ENCODE data around the gene MTTP. TPM values are rescaled to one million over a fixed set of nuclear protein-coding genes. Genes with fewer than 3 reads are reported as not detected.

MTTP gene
- polyA plus RNA-seq, 3 donors from 2014 or later = not detected

- Mint-ChIP-seq H3K27me3 (ENCODE audit: low read depth in 3 of 3) (peaks cover 3 to 11% (median 6%) of the 10 kb centered on the region in 3 donors), H3K36me3 (no peaks in the 10 kb centered on the region)
- no peak for DNase-seq
Measured at GRCh38 chr4:99573735-99574368, 772 bp upstream of the MTTP start.

GRCh38 chr4:99578714-99579113, 4.1 kb downstream of the MTTP start:
- peaks cover 0 to 3% (median 0%) of the 10 kb centered on the region in 6 donors for H3K9me3 Mint-ChIP-seq
- H3K4me3 Mint-ChIP-seq = no peak overlapping the region
- no peaks in the 10 kb centered on the region for H3K36me3 Mint-ChIP-seq
- no peak overlapping the region for H3K27ac Mint-ChIP-seq
- H3K27me3 Mint-ChIP-seq (ENCODE audit: low read depth in 3 of 3) = peaks cover 1 to 16% (median 5%) of the 10 kb centered on the region in 3 donors
- no peaks in the 10 kb centered on the region for H3K4me1 Mint-ChIP-seq
- DNase-seq = no peak

More at GRCh38 chr4:99573735-99574368, 772 bp upstream of the MTTP start:
- Mint-ChIP-seq H3K27ac (no peak overlapping the region), H3K9me3 (no peaks in the 10 kb centered on the region), H3K4me1 (no peaks in the 10 kb centered on the region), H3K4me3 (no peak overlapping the region)

GRCh38 chr4:99585516-99585915, 10.9 kb downstream of the MTTP start:
- H3K27ac Mint-ChIP-seq = no peak overlapping the region
- H3K4me1 Mint-ChIP-seq = no peaks in the 10 kb centered on the region
- DNase-seq = no peak
- no peaks in the 10 kb centered on the region for H3K36me3 Mint-ChIP-seq
- H3K27me3 Mint-ChIP-seq (ENCODE audit: low read depth in 3 of 3) = peaks cover 2 to 10% (median 6%) of the 10 kb centered on the region in 3 donors
- no peak overlapping the region for H3K4me3 Mint-ChIP-seq
- peaks cover 0 to 5% (median 0%) of the 10 kb centered on the region in 6 donors for H3K9me3 Mint-ChIP-seq

GRCh38 chr4:99586322-99586721, 11.7 kb downstream of the MTTP start:
- peaks cover 2 to 10% (median 6%) of the 10 kb centered on the region in 3 donors for H3K27me3 Mint-ChIP-seq (ENCODE audit: low read depth in 3 of 3)
- H3K9me3 Mint-ChIP-seq = peaks cover 0 to 5% (median 0%) of the 10 kb centered on the region in 6 donors
- no peaks in the 10 kb centered on the region for H3K36me3 Mint-ChIP-seq

GRCh38 chr4:99586797-99587196, 12.2 kb downstream of the MTTP start:
- Mint-ChIP-seq H3K27ac (no peak overlapping the region), H3K4me1 (no peaks in the 10 kb centered on the region), H3K9me3 (peaks cover 0 to 5% (median 0%) of the 10 kb centered on the region in 6 donors), H3K4me3 (no peak overlapping the region), H3K27me3 (ENCODE audit: low read depth in 3 of 3) (peaks cover 1 to 10% (median 6%) of the 10 kb centered on the region in 3 donors), H3K36me3 (no peaks in the 10 kb centered on the region)
- no peak for DNase-seq

More at GRCh38 chr4:99586322-99586721, 11.7 kb downstream of the MTTP start:
- DNase-seq = no peak
- Mint-ChIP-seq H3K27ac (no peak overlapping the region), H3K4me3 (no peak overlapping the region), H3K4me1 (no peaks in the 10 kb centered on the region)

GRCh38 chr4:99587309-99587708, 12.7 kb downstream of the MTTP start:
- Mint-ChIP-seq H3K9me3 (peaks cover 0 to 5% (median 0%) of the 10 kb centered on the region in 6 donors), H3K36me3 (no peaks in the 10 kb centered on the region), H3K27me3 (ENCODE audit: low read depth in 3 of 3) (peaks cover 0 to 10% (median 6%) of the 10 kb centered on the region in 3 donors), H3K4me3 (no peak overlapping the region), H3K27ac (no peak overlapping the region), H3K4me1 (no peaks in the 10 kb centered on the region)
- DNase-seq = no peak

- H3K9me3 Mint-ChIP-seq = peaks cover 0 to 3% (median 0%) of the 10 kb centered on the region in 6 donors
- no peaks in the 10 kb centered on the region for H3K36me3 Mint-ChIP-seq
- no peak overlapping the region for H3K27ac Mint-ChIP-seq
- H3K4me1 Mint-ChIP-seq = no peaks in the 10 kb centered on the region
- peaks cover 0 to 8% (median 6%) of the 10 kb centered on the region in 3 donors for H3K27me3 Mint-ChIP-seq (ENCODE audit: low read depth in 3 of 3)
- no peak for DNase-seq
- no peak overlapping the region for H3K4me3 Mint-ChIP-seq
Measured at GRCh38 chr4:99587803-99588202, 13.2 kb downstream of the MTTP start.

- no peak overlapping the region for H3K27ac Mint-ChIP-seq
- H3K4me1 Mint-ChIP-seq = no peaks in the 10 kb centered on the region
- no peaks in the 10 kb centered on the region for H3K36me3 Mint-ChIP-seq
Measured at GRCh38 chr4:99591757-99592156, 17.1 kb downstream of the MTTP start.

GRCh38 chr4:99593781-99594641, 19.4 kb downstream of the MTTP start:
- H3K9me3 Mint-ChIP-seq = no peaks in the 10 kb centered on the region
- H3K36me3 Mint-ChIP-seq = no peaks in the 10 kb centered on the region
- peaks cover 0 to 3% (median 3%) of the 10 kb centered on the region in 3 donors for H3K27me3 Mint-ChIP-seq (ENCODE audit: low read depth in 3 of 3)
- H3K4me3 Mint-ChIP-seq = no peak overlapping the region
- no peak overlapping the region for H3K27ac Mint-ChIP-seq
- no peaks in the 10 kb centered on the region for H3K4me1 Mint-ChIP-seq
- DNase-seq = no peak

More at GRCh38 chr4:99591757-99592156, 17.1 kb downstream of the MTTP start:
- no peak overlapping the region for H3K4me3 Mint-ChIP-seq
- H3K27me3 Mint-ChIP-seq (ENCODE audit: low read depth in 3 of 3) = peaks cover 0 to 5% (median under 1%) of the 10 kb centered on the region in 3 donors
- no peak for DNase-seq
- no peaks in the 10 kb centered on the region for H3K9me3 Mint-ChIP-seq

GRCh38 chr4:99594818-99595217, 20.2 kb downstream of the MTTP start:
- no peak for DNase-seq
- Mint-ChIP-seq H3K36me3 (no peaks in the 10 kb centered on the region), H3K4me3 (no peak overlapping the region), H3K27ac (no peak overlapping the region), H3K4me1 (no peaks in the 10 kb centered on the region), H3K9me3 (no peaks in the 10 kb centered on the region), H3K27me3 (ENCODE audit: low read depth in 3 of 3) (peaks cover 0 to 3% (median 3%) of the 10 kb centered on the region in 3 donors)

- H3K36me3 Mint-ChIP-seq = no peaks in the 10 kb centered on the region
- peaks cover 0 to 9% (median 6%) of the 10 kb centered on the region in 3 donors for H3K27me3 Mint-ChIP-seq (ENCODE audit: low read depth in 3 of 3)
- no peak overlapping the region for H3K27ac Mint-ChIP-seq
- H3K9me3 Mint-ChIP-seq = no peaks in the 10 kb centered on the region
- no peak for DNase-seq
- no peaks in the 10 kb centered on the region for H3K4me1 Mint-ChIP-seq
- no peak overlapping the region for H3K4me3 Mint-ChIP-seq
Measured at GRCh38 chr4:99606716-99607115, 32.1 kb downstream of the MTTP start.

- peaks cover 2 to 9% (median 6%) of the 10 kb centered on the region in 3 donors for H3K27me3 Mint-ChIP-seq (ENCODE audit: low read depth in 3 of 3)
- H3K4me1 Mint-ChIP-seq = no peaks in the 10 kb centered on the region
- DNase-seq = no peak
- no peaks in the 10 kb centered on the region for H3K36me3 Mint-ChIP-seq
- no peak overlapping the region for H3K4me3 Mint-ChIP-seq
- H3K9me3 Mint-ChIP-seq = no peaks in the 10 kb centered on the region
- H3K27ac Mint-ChIP-seq = no peak overlapping the region
Measured at GRCh38 chr4:99608417-99608816, 33.8 kb downstream of the MTTP start.

- Mint-ChIP-seq H3K4me3 (no peak overlapping the region), H3K27ac (no peak overlapping the region), H3K27me3 (ENCODE audit: low read depth in 3 of 3) (peaks cover 3 to 9% (median 4%) of the 10 kb centered on the region in 3 donors), H3K36me3 (no peaks in the 10 kb centered on the region), H3K9me3 (no peaks in the 10 kb centered on the region), H3K4me1 (no peaks in the 10 kb centered on the region)
- DNase-seq = no peak
Measured at GRCh38 chr4:99610605-99611175, 36.1 kb downstream of the MTTP start.

- DNase-seq = no peak
- Mint-ChIP-seq H3K27me3 (ENCODE audit: low read depth in 3 of 3) (peaks cover 3 to 9% (median 4%) of the 10 kb centered on the region in 3 donors), H3K9me3 (no peaks in the 10 kb centered on the region), H3K4me1 (no peaks in the 10 kb centered on the region), H3K27ac (no peak overlapping the region), H3K36me3 (no peaks in the 10 kb centered on the region), H3K4me3 (no peak overlapping the region)
Measured at GRCh38 chr4:99612281-99612680, 37.7 kb downstream of the MTTP start.
